ENCODE results near the gene CRADD.

CRADD gene

GRCh38 chr12:93829016-93829415 is 151.8 kb downstream of the CRADD start:
- TF ChIP-seq CTCF (conservative IDR thresholded peaks at IDR 0.05; ENCODE audit: low read length), result no peak
- no peak overlapping the region for H3K4me3 ChIP-seq (ENCODE audit: low read length)
- no peak for DNase-seq (ENCODE audit: low read depth)

GRCh38 chr12:93831374-93831773 is 154.2 kb downstream of the CRADD start:
- TF ChIP-seq CTCF (conservative IDR thresholded peaks at IDR 0.05; ENCODE audit: low read length), result no peak
- no peak for DNase-seq (ENCODE audit: low read depth)
- H3K4me3 ChIP-seq (ENCODE audit: low read length), result no peak overlapping the region

- no peak for TF ChIP-seq CTCF (conservative IDR thresholded peaks at IDR 0.05; ENCODE audit: low read length)
- no peak overlapping the region for H3K4me3 ChIP-seq (ENCODE audit: low read length)
- DNase-seq (ENCODE audit: low read depth), result peak; percentile 53
These were observed 155.0 kb downstream of the CRADD start for GRCh38 chr12:93832131-93832530.

- DNase-seq (ENCODE audit: low read depth), result no peak
- TF ChIP-seq CTCF (conservative IDR thresholded peaks at IDR 0.05; ENCODE audit: low read length), result no peak
- no peak overlapping the region for H3K4me3 ChIP-seq (ENCODE audit: low read length)
These were observed 156.8 kb downstream of the CRADD start for GRCh38 chr12:93833946-93834345.

GRCh38 chr12:93836620-93837260 is 159.6 kb downstream of the CRADD start:
- DNase-seq (ENCODE audit: low read depth), result no peak
- TF ChIP-seq CTCF (conservative IDR thresholded peaks at IDR 0.05; ENCODE audit: low read length), result no peak
- H3K4me3 ChIP-seq (ENCODE audit: low read length), result no peak overlapping the region

- DNase-seq (ENCODE audit: low read depth), result no peak
- no peak overlapping the region for H3K4me3 ChIP-seq (ENCODE audit: low read length)
- TF ChIP-seq CTCF (conservative IDR thresholded peaks at IDR 0.05; ENCODE audit: low read length), result no peak
These were observed 161.0 kb downstream of the CRADD start for GRCh38 chr12:93838193-93838592.

GRCh38 chr12:93839064-93839463 is 161.9 kb downstream of the CRADD start:
- no peak for DNase-seq (ENCODE audit: low read depth)
- no peak for TF ChIP-seq CTCF (conservative IDR thresholded peaks at IDR 0.05; ENCODE audit: low read length)
- H3K4me3 ChIP-seq (ENCODE audit: low read length), result no peak overlapping the region
